GM19025 (cell line): ENCODE results near the gene RARRES1.

Experiments used
- ATAC-seq: cut with Tn5 transposase; IDR thresholded peaks from one replicate; pipeline ENCODE4 v1.9.1; 2021; ENCODE audit warnings: mild to moderate bottlenecking, low read depth, moderate library complexity; ENCODE audit not compliant: unreplicated experiment

The RARRES1 gene

GRCh38 chr3:158737410-158737809, 5.2 kb upstream of the RARRES1 start:
- ATAC-seq, result no peak

DNA sequence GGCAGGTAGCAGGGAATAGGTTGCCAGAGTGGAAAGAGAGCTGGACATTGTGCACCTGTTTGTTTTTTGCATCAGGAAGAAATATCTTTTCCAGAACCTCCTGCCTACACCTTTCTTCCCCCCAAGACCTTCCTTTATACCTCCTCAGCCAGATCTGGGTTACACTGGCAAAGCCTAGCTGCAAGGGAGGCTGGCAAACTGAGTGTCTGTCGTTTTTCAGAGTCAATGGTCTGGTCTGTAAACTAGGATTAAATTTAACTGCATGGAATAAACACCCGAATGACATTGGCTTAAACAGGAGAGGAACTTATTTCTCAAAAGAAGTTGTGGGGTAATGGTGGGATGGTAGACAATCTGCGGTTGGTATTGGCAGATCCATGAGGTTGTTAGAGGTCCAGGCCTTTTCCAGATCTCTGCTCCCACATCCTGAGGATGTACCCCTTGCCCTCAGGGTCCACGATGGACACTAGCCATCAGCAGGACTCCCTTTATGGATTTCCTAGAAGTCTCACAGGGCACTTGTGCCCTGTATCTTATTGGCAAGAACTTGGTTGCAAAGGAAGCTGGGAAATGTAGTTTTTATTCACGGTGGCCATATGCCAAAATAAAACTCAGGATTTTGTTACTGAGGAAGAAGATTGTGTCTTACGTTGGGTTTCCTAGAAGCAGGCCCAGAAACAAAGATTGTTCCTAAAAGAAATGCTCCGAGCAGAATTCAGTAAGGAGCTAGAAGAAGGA, 3.2 kb upstream of the RARRES1 start:
- ATAC-seq, result no peak

DNA sequence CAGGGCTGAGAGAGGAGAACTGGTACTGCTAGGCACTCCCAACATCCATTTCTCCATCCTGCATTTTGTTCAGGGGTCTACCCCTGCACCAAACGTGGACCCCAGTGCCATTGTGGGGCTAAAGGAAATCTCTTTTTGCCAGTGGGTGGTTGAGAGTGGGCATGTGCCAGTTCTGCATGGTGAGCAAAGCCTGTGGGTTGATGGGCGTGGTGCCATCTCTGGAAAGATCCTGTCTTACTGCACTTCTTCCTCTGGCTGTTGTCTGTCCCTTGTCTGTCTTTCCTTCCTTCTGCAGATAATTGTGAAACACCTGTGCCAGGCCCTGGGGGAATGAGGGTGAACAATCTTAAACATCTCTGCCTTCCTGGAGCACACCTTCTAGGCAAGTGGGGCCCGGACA, 1.4 kb upstream of the RARRES1 start:
- ATAC-seq, result no peak

- no peak for ATAC-seq
Measured at GRCh38 chr3:158732856-158733200, 571 bp upstream of the RARRES1 start.

- ATAC-seq, result no peak
Measured at GRCh38 chr3:158731486-158731885, 771 bp downstream of the RARRES1 start.

- no peak for ATAC-seq
Measured at GRCh38 chr3:158728851-158729250, 3.4 kb downstream of the RARRES1 start.

- ATAC-seq, result no peak
Measured at GRCh38 chr3:158728061-158728377, 4.2 kb downstream of the RARRES1 start.

- no peak for ATAC-seq
Measured at GRCh38 chr3:158727206-158728060, 4.8 kb downstream of the RARRES1 start.

DNA sequence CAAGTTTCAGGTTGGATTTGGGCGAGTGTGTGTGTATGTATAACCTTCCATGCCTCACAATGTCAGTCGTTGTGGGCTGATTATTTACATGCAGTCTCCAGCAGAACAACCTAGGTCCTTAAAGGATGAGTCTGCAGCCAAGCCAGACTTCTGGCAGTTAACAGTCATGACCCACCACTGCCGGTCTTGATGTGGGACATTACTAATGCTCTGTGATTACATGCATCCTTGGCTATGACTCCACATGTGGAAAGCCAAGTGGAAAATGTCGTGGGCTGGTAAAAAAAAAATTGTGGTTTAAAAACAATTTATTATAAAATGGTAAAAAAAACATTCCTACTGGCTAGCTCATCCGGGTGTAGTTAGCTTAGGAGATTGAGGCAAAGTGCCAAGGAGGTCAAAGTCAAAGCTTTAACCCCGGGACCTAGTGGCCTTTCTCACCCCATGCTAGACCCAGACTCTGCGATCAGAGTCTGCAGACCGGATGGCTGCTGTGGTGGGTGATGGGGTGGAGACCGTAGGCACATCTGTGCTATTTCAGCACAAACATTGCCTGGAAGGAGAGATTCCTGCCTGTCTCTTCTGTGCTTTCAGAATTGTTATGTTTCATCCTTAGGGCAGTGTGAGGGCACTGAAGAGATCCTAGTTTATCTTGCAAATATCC, 6.8 kb downstream of the RARRES1 start:
- ATAC-seq, result no peak

- no peak for ATAC-seq
Measured at GRCh38 chr3:158723991-158724390, 8.3 kb downstream of the RARRES1 start.

DNA sequence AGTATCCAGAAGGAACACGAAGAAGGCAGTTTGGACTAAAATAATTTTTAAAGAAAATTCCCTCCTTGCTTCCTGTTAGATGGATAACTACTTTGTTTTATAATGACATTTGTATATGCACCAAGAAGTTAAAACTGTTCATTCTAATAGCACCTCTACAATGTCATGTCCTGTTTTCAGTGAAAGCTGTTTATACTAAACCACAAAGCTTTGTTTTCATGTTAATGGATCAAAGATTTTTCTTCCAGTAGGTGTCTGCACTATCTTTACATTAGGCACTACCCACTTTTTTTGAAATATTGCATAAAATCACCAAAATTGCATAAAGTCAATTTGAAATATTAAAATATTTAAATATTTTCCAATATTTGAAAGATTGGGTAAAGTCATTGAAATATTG, 10.1 kb downstream of the RARRES1 start:
- ATAC-seq, result no peak

DNA sequence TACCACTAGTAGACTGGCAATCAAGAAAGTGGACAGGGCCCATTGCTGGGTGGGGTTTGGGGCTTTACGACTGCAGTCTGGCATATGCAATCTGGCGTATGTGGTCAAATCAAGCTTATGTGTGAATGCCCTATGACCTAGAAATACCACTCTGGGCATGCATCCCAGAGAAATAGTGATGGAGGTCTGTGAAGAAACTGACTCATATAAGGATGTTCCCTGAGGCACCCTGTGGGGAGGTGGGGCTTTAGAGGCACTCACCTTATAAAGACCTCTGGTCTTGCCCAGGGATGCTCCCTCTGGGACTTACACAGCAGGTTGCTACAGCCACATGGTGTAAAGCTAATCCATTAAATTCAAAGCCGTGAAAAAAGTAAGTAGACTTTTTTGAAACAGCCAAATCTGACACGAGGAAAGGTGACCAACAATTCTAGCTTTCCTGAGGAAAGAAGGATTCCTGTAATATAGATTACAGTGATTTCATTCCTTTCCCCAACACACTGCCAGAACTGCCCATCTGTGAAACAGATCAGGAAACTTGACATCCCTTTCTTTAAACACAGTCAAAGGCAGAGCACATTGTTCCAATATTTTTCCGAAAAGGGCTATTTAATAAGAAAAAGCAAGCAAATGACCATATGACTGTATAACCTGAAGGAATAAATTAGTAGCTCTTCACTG, 13.6 kb downstream of the RARRES1 start:
- ATAC-seq, result no peak

- ATAC-seq, result no peak
Measured at GRCh38 chr3:158717576-158717975, 14.7 kb downstream of the RARRES1 start.

GRCh38 chr3:158713094-158713499, 19.2 kb downstream of the RARRES1 start:
- ATAC-seq, result no peak

GRCh38 chr3:158712443-158712842, 19.8 kb downstream of the RARRES1 start:
- ATAC-seq, result no peak

GRCh38 chr3:158711886-158712285, 20.4 kb downstream of the RARRES1 start:
- no peak for ATAC-seq

DNA sequence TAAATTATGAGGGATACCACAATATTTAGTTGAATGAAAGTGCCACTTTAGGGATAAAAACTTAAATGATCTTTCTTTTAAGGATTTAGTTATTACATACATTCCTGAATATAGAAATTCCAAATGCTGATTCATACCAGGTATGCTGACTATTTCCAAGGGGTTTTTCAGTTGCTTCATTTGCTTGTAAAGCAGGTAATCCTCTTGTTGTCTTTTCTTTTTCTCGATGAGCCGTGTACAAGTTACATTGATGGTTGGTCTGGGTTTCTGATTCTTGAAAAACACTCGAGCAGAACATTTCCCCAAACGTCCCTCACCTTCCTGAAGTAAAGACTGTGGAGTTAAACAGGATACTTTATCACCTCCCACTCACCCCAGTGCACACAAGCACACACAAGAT, 21.7 kb downstream of the RARRES1 start:
- no peak for ATAC-seq

GRCh38 chr3:158709666-158710083, 22.6 kb downstream of the RARRES1 start:
- no peak for ATAC-seq

DNA sequence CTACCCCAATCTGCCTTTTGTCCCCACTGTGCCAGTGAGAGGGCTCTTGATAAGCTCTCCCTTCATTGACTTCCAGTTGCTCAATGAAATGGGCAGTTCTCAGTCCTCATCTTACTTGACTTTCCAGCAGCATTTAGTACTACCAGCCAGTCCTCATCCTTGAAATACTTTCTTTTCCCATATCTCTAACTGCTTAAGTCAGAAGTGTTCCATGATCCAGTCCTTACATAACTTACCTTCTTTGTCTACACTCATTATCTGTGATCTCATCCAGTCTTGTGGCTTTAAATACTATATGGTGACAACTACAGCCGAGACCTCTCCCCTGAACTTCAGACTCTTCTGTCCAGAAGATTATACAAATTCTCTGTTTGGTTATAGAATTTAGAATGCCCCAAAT, 28.7 kb downstream of the RARRES1 start:
- no peak for ATAC-seq

DNA sequence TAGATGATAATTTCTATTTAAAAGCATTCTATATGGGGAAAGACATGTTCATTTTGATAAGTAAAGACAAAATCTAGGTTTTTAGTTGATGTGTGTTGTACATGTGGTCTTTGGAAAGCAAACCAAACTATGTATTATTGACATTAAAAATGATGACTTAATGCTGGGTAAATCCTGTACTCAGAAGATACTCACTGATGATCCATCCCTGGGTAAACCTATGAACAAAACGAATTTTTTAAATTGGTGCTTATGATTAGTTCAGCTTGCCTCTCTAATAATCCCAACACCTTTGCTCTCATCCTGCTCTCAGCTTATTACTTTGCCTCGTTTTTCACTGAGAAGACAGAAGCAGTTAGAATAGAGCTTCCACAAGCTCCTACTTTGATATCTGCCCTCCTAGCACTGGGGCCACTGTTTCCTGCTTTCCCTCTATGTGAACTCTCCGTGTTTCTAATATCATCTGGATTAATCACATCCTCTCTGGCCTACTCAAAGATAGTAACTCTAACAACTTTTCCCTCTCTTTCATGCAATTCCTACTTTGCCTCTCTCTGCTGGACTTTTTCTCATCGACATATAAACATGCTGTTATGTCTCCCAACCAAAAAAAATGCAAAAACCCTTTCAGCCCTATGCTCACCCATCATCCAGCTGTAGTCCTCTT, 29.3 kb downstream of the RARRES1 start:
- no peak for ATAC-seq
